K562 (cell line): ENCODE results near the gene BMP10.

Source experiments
- JUNB ChIP-seq: fragments of 450-650 bp; formaldehyde crosslinking; conservative IDR thresholded peaks from 2 replicates; pipeline ENCODE4 v1.4.0; 2020; ENCODE audit warnings: mild to moderate bottlenecking
- NR4A1 ChIP-seq, 2 experiments: fragments of 250-450 bp in 1 of 2; fragments of 450-650 bp in 1 of 2; sonication (Bioruptor Pico) in 1 of 2; IDR thresholded peaks; 2 replicates each; pipeline versions ENCODE4 v1.4.0 to v1.6.1; 2016 to 2020; ENCODE audit warnings: mild to moderate bottlenecking in 2 of 2, missing compliant biosample characterization in 1 of 2, missing genetic modification characterization in 1 of 2, moderate library complexity in 1 of 2
- PHTF2 ChIP-seq: fragments of 250-450 bp; sonication (Bioruptor Pico); IDR thresholded peaks from 2 replicates; pipeline ENCODE4 v1.5.0; 2021; ENCODE audit warnings: mild to moderate bottlenecking
- SRSF9 ChIP-seq: fragments of 200-400 bp; formaldehyde crosslinking; IDR thresholded peaks from 2 replicates; pipeline ENCODE4 v1.6.1; 2017; ENCODE audit warnings: low read depth, low read length, borderline replicate concordance

DNA sequence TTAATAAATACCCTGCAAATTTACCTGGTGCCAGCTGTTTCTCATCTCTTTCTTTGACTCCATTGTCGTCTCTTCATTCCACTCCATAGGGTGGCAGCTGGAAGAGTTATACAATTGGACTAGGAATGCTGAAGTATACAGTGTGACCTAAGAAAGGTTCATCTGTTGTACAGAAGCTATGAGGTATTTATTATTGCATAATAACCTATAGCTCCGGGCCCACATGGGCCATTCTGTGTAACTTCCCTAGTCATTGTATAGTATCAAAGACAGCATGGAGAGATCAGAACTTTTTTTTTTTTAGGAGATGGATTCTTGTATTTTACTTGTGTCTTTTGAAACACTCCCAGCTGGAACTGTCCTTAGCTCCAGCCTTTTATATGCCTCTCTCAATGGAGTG, 26.2 kb downstream of the BMP10 start:
- TF ChIP-seq JUNB (CRISPR knock-in tag) (no peak), SRSF9 (no peak), NR4A1 (CRISPR knock-in tag; IDR thresholded peaks at IDR 0.05) (no peak), NR4A1 (tag; IDR thresholded peaks at IDR 0.05) (no peak), PHTF2 (no peak)
